Fibroblast of pulmonary artery (primary cell): ENCODE measurements around the gene CRB1.

Source experiments
- DNase-seq: peaks from one replicate; pipeline ENCODE4 v3.0.0-alpha.2; 2010; ENCODE audit warnings: low read depth
- H3K4me3 ChIP-seq: replicated peaks from 2 replicates; pipeline ENCODE4 v1.5.1; 2011; ENCODE audit warnings: low read depth, mild to moderate bottlenecking, control low read depth, low read length, moderate library complexity
- CTCF ChIP-seq: IDR thresholded peaks from 2 replicates; pipeline ENCODE4 v1.5.1; 2011; ENCODE audit warnings: mild to moderate bottlenecking, control low read depth, low read length, inconsistent platforms; ENCODE audit errors: missing control alignments

CRB1 gene

GRCh38 chr1:197440715-197441114, 172.7 kb downstream of the CRB1 start:
- DNase-seq: peak; percentile 75
- H3K4me3 ChIP-seq: no peak overlapping the region
- TF ChIP-seq CTCF: no peak

DNA sequence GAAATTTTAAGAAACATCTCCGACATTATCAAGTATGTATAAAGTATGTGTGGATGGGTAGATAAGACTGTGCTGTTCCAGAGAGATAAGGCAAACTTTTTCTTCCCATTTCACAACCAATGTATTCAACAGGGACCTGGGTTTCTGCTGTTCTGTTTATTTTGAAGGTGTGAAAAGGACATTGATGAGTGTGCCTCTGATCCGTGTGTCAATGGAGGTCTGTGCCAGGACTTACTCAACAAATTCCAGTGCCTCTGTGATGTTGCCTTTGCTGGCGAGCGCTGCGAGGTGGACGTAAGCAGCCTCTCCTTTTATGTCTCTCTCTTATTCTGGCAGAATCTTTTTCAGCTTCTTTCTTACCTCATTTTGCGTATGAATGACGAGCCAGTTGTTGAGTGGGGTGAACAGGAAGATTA, 174.0 kb downstream of the CRB1 start:
- H3K4me3 ChIP-seq: no peak overlapping the region
- TF ChIP-seq CTCF: no peak
- peak; percentile 97 for DNase-seq

DNA sequence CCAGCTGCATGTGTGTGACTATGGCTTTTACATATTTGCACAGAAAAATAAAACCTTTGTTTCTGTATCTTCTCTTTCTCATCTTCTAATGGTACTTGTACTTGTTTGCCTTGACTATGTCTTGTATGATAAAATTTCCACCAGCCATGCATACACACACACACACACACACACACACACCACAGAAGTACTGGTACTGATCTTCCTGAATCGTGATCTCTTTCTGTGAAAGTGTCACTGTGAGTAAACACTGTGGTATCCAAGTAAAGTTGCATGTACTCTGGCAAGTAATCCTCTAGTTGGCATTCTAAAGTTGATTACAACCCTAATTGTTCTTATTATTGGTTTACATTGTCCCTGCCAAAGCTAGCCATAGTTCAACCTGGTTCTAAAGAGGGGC, 176.7 kb downstream of the CRB1 start:
- no peak overlapping the region for H3K4me3 ChIP-seq
- peak; percentile 36 for DNase-seq
- TF ChIP-seq CTCF: no peak

GRCh38 chr1:197448121-197448779, 180.2 kb downstream of the CRB1 start:
- no peak overlapping the region for H3K4me3 ChIP-seq
- no peak for DNase-seq
- TF ChIP-seq CTCF: no peak

DNA sequence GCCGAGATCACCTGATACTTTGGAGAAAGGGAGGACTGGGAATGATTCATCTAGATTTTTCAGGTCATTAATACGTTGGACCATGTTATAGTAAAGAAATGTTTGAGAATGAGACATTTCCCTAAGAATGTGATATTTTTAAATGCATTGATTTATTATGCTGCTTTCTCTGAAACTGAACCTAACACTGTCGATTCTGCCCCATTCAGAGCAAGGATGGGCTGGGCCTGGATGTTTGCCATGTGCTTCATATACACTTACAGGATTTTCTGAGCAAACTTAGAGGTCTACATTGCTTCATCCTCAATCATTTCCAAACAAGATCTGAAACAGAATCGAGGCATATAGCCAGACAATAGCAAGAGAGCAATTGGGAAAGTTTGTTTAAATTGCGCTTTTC, 183.3 kb downstream of the CRB1 start:
- no peak overlapping the region for H3K4me3 ChIP-seq
- no peak for DNase-seq

DNA sequence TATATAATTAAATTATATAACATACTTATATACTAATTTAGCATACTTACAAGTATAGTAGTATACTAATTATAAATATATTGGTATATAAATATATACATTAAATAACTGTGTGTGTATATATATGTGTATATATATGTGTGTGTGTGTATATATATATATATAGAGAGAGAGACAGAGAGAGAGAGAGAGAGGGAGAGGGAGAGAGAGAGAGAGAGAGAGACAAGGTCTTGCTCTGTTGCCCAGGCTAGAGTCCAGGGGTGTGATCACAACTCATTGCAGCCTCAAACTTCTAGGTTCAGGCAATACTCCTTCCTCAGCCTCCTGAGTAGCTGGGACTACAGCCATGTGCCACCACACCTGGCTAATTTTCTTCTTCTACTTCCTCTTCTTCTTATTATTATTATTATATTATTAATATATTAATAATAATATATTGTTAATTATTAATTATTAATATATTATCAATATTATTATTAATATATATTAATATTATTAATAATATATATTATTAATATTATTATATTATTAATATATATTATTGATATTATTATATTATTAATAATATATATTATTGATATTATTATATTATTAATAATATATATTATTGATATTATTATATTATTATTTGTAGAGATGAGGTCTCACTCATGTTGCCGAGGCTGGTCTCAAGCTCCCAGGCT, 185.5 kb downstream of the CRB1 start:
- no peak for TF ChIP-seq CTCF
- DNase-seq: no peak
- no peak overlapping the region for H3K4me3 ChIP-seq

More for the DNA sequence above, 183.3 kb downstream of the CRB1 start:
- no peak for TF ChIP-seq CTCF

- no peak overlapping the region for H3K4me3 ChIP-seq
- TF ChIP-seq CTCF: no peak
- no peak for DNase-seq
Measured at GRCh38 chr1:197462539-197462938, 194.5 kb downstream of the CRB1 start.
